Ectodermal cell (in vitro differentiated cells): Measurements from ENCODE around the gene SSH2.
"Not testable (repeated sequence)": the region's sequence is repeated elsewhere in the genome, so short reads cannot be mapped to it uniquely, and the experiment has no call there.

ENCODE experiments used
- H3K27ac ChIP-seq: 2 replicates; pipeline ENCODE4 v1.7.0; 2013; ENCODE audit warnings: mild to moderate bottlenecking, low read depth, low read length; ENCODE audit not compliant: insufficient read depth, poor library complexity, severe bottlenecking
- H3K27me3 ChIP-seq: 2 replicates; pipeline ENCODE4 v1.7.0; 2013; ENCODE audit warnings: mild to moderate bottlenecking, low read length; ENCODE audit not compliant: insufficient read depth, control insufficient read depth, poor library complexity, severe bottlenecking
- H3K36me3 ChIP-seq: one replicate; pipeline ENCODE4 v1.7.0; 2013; ENCODE audit warnings: low read length; ENCODE audit not compliant: control insufficient read depth, insufficient read depth
- H3K4me1 ChIP-seq: one replicate; pipeline ENCODE4 v1.7.0; 2013; ENCODE audit warnings: low read length; ENCODE audit not compliant: control insufficient read depth, insufficient read depth
- H3K4me3 ChIP-seq: 2 replicates; pipeline ENCODE4 v1.7.0; 2013; ENCODE audit warnings: low read depth, low read length, control low read depth; ENCODE audit not compliant: insufficient read depth
- H3K9me3 ChIP-seq: 2 replicates; pipeline ENCODE4 v1.7.0; 2013; ENCODE audit warnings: mild to moderate bottlenecking, low read length, moderate library complexity; ENCODE audit not compliant: control insufficient read depth
- WGBS, 2 experiments: methylation state at CpG; one replicate each; pipeline ENCODE4 v1.1.7; 2013; ENCODE audit warnings: missing lambda C conversion rate in 2 of 2; 5-methylcytosine and 5-hydroxymethylcytosine counted together

The SSH2 gene

DNA sequence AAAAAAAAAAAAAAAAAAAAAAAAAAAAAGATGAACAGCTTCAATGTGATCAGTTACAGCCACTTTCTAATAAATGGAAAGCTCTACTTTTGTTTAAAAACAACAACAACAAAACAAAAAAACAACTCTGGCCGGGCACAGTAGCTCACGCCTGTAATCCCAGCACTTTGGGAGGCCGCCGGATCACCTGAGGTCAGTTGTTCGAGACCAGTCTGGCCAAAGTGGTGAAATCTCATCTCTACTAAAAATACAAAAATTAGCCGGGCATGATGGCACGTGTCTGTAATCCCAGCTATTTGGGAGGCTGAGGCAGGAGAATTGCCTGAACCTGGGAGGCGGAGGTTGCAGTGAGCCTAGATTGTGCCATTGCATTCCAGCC is 150.2 kb downstream of the SSH2 start:
- 91 to 96% methylated on average over 8 of the region's 8 CpGs for WGBS, 2 experiments
- not testable (repeated sequence) for H3K36me3 ChIP-seq, H3K4me3 ChIP-seq, H3K4me1 ChIP-seq, H3K9me3 ChIP-seq, H3K27me3 ChIP-seq, H3K27ac ChIP-seq

DNA sequence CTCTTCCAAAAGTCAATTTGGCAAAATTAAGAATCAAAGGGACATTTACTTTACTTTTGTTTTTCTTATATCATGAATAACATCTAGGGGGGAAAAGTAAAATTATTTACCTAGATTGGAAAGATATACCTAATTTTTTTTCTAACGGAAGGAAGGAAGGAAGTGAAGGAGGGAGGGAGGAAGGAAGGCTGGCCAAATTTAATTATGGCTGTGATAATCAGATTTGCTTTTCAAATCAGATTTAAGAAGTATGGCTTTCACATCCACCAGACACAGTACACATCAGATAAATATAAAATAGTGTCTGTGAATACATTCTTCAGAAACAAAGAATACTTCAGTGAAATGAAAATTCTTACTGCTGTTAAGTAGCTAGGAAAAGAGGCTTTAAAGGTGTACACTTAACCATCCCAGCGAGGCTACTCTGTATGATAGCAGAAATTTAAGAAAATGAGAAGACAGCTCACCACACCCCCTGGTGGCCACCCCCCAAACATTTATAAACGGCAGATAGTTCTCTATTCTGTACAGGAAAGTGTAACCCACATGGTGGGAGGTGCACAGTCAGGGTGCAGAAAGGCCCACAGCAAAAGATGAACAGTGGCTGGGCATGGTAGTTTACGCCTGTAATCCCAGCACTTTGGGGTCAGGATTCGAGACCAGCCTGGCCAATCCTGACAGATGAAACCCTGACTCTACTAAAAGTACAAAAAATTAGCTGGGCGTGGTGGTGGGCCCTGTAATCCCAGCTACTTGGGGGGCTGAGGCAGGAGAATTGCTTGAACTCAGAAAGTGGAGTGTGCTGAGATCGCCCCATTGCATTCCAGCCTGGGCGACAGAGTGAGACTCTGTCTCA is 150.8 kb downstream of the SSH2 start:
- no peaks in the 10 kb centered on the region for H3K36me3 ChIP-seq
- H3K4me1 ChIP-seq = no peaks in the 10 kb centered on the region
- WGBS, 2 experiments = 78 to 80% methylated on average over 6 to 8 of the region's 8 CpGs
- no peaks in the 10 kb centered on the region for H3K9me3 ChIP-seq
- H3K27ac ChIP-seq = no peak overlapping the region
- H3K27me3 ChIP-seq = no peaks in the 10 kb centered on the region
- no peak overlapping the region for H3K4me3 ChIP-seq

GRCh38 chr17:29777663-29778062 is 152.4 kb downstream of the SSH2 start:
- Histone ChIP-seq H3K4me1 (no peaks in the 10 kb centered on the region), H3K4me3 (no peak overlapping the region), H3K36me3 (no peaks in the 10 kb centered on the region), H3K27ac (no peak overlapping the region), H3K9me3 (no peaks in the 10 kb centered on the region), H3K27me3 (no peaks in the 10 kb centered on the region)
- 73 to 93% methylated on average over 1 of the region's 1 CpG for WGBS, 2 experiments

- no peaks in the 10 kb centered on the region for H3K36me3 ChIP-seq
- H3K4me3 ChIP-seq = no peak overlapping the region
- no peaks in the 10 kb centered on the region for H3K9me3 ChIP-seq
- no peaks in the 10 kb centered on the region for H3K4me1 ChIP-seq
- WGBS, 2 experiments = 95 to 96% methylated on average over 5 of the region's 5 CpGs
- H3K27ac ChIP-seq = no peak overlapping the region
- H3K27me3 ChIP-seq = no peaks in the 10 kb centered on the region
Observed at GRCh38 chr17:29776026-29776425, 154.0 kb downstream of the SSH2 start.

- Histone ChIP-seq H3K4me1 (no peaks in the 10 kb centered on the region), H3K27me3 (no peaks in the 10 kb centered on the region), H3K27ac (no peak overlapping the region), H3K36me3 (no peaks in the 10 kb centered on the region), H3K9me3 (no peaks in the 10 kb centered on the region), H3K4me3 (no peak overlapping the region)
- WGBS, 2 experiments = 94 to 96% methylated on average over 2 of the region's 2 CpGs
Observed at GRCh38 chr17:29772981-29773380, 157.0 kb downstream of the SSH2 start.

- WGBS, 2 experiments = 63% methylated on average over 1 of the region's 1 CpG
- H3K4me3 ChIP-seq = no peak overlapping the region
- no peaks in the 10 kb centered on the region for H3K9me3 ChIP-seq
- H3K27me3 ChIP-seq = no peaks in the 10 kb centered on the region
- no peaks in the 10 kb centered on the region for H3K36me3 ChIP-seq
- peaks cover 4% of the 10 kb centered on the region for H3K4me1 ChIP-seq
- H3K27ac ChIP-seq = no peak overlapping the region
Observed at GRCh38 chr17:29771546-29771945, 158.5 kb downstream of the SSH2 start.

DNA sequence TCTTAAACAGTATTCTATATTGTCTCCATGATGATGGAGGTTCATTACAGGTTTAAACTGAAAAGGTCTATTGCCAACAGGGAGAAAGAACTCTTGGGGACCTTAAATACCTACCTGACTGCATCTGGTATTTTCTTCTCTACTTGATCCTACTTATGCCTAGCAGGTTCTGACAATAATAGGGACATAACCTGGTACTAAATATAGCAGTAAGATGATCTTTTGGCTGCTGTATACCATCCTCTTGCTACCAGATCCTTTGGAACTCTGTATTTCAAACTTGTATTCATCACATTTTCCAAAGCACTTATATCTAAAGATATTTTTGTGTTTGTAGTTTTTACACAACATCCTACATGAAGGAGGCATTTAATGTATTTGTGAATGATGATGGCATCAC is 160.8 kb downstream of the SSH2 start:
- no peaks in the 10 kb centered on the region for H3K27me3 ChIP-seq
- H3K9me3 ChIP-seq = no peaks in the 10 kb centered on the region
- H3K36me3 ChIP-seq = no peaks in the 10 kb centered on the region
- peaks cover 4% of the 10 kb centered on the region for H3K4me1 ChIP-seq
- no peak overlapping the region for H3K4me3 ChIP-seq
- no peak overlapping the region for H3K27ac ChIP-seq

GRCh38 chr17:29766796-29767327 is 163.2 kb downstream of the SSH2 start:
- H3K27me3 ChIP-seq = no peaks in the 10 kb centered on the region
- H3K27ac ChIP-seq = no peak overlapping the region
- no peak overlapping the region for H3K4me3 ChIP-seq
- H3K9me3 ChIP-seq = no peaks in the 10 kb centered on the region
- peaks cover 4% of the 10 kb centered on the region for H3K4me1 ChIP-seq
- no peaks in the 10 kb centered on the region for H3K36me3 ChIP-seq

DNA sequence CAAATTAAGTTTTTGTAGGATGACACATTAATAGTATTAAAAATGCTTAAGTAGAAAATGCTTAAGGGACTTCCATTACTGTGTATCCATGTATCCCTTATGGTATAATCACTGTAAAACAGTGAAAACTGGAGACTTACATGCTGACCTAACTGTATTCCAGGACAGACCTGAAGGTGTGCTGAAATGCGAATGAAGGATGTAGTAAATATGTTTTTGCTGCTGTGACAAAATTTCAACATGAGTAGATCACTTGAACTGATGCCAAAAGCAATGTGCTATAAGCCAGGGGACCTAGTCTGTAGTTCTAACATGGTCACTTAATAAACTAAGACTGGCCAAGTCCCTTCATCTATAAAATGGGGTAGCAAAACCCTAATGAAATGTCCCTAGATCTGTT is 165.3 kb downstream of the SSH2 start:
- Histone ChIP-seq H3K27me3 (peaks cover 10% of the 10 kb centered on the region), H3K27ac (no peak overlapping the region), H3K4me3 (no peak overlapping the region), H3K4me1 (peaks cover 4% of the 10 kb centered on the region), H3K9me3 (no peaks in the 10 kb centered on the region), H3K36me3 (no peaks in the 10 kb centered on the region)
- WGBS, 2 experiments = 90 to 100% methylated on average over 1 of the region's 1 CpG

DNA sequence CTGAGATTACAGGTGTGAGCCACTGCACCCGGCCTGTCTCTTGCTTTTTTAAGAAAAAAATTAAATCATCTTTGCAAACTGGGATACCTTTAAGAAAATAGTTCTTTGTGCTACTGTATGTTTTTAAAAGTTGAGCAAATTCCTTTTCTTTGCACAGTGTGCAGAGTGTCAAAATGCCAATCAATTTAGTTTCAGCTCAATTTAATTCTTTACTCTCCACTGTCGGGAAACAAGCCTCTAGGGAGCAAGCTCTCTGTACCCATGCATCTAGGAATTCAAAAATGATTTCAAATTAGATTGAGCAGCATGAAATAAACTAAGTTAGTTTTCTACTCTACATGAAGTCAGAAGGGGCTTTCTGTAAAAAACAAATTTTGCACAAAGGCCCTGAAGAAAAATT is 165.8 kb downstream of the SSH2 start:
- H3K9me3 ChIP-seq = no peaks in the 10 kb centered on the region
- peaks cover 4% of the 10 kb centered on the region for H3K4me1 ChIP-seq
- no peaks in the 10 kb centered on the region for H3K36me3 ChIP-seq
- H3K27me3 ChIP-seq = peaks cover 15% of the 10 kb centered on the region
- 96 to 98% methylated on average over 2 of the region's 2 CpGs for WGBS, 2 experiments
- H3K27ac ChIP-seq = no peak overlapping the region
- H3K4me3 ChIP-seq = no peak overlapping the region
